Caco-2 (cell line): ENCODE data around the gene LRCH2. TPM values are rescaled to one million over a fixed set of nuclear protein-coding genes. Genes with fewer than 3 reads are reported as not detected.

Experiments used
- BruUV-seq: library from RNA; stranded (reverse); fragments of 400-500 nt; replicated peaks from 2 replicates; lab custom pipeline; 2021; lab: Mats Ljungman, UMichigan
- CTCF ChIA-PET: fragments of 300-600 bp; sonication (Branson Sonifier 250); formaldehyde crosslinking; loops from one replicate; lab custom pipeline; 2022; ENCODE audit warnings: antibody characterized with exemption; lab: Charles Lee
- POLR2A ChIA-PET: fragments of 300-600 bp; sonication (Branson Sonifier 250); formaldehyde crosslinking; loops from one replicate; lab custom pipeline; 2022; ENCODE audit warnings: antibody characterized with exemption; lab: Charles Lee
- DNase-seq, 2 experiments: peaks; one replicate each; pipeline versions ENCODE4 v3.0.0 to v3.0.0-alpha.2; 2020 to 2022
- H3K27me3 ChIP-seq: replicated peaks from 2 replicates; pipeline ENCODE4 v1.6.0; 2011; ENCODE audit warnings: low read length; ENCODE audit not compliant: control insufficient read depth, insufficient read depth
- H3K36me3 ChIP-seq: 2 replicates; pipeline ENCODE4 v1.5.1; 2011; ENCODE audit warnings: low read length; ENCODE audit not compliant: control insufficient read depth, insufficient read depth
- H3K4me1 ChIP-seq: fragments of 250-450 bp; sonication (Bioruptor Pico); 2 replicates; pipeline ENCODE4 v1.5.1; 2020; ENCODE audit warnings: mild to moderate bottlenecking
- H3K4me3 ChIP-seq: 2 replicates; pipeline ENCODE4 v1.5.1; 2011; ENCODE audit warnings: low read depth, mild to moderate bottlenecking, control low read depth, low read length
- H3K9me3 ChIP-seq: fragments of 250-450 bp; sonication (Bioruptor Pico); 2 replicates; pipeline ENCODE4 v1.5.1; 2020; ENCODE audit warnings: mild to moderate bottlenecking, moderate library complexity
- H3K27ac Mint-ChIP-seq: one replicate; pipeline ENCODE4 v1.8.0; 2022; ENCODE audit warnings: mixed read lengths; ENCODE audit not compliant: unreplicated experiment
- H3K27me3 Mint-ChIP-seq: one replicate; pipeline ENCODE4 v1.8.0; 2022; ENCODE audit warnings: mixed read lengths; ENCODE audit not compliant: insufficient read depth, unreplicated experiment
- H3K36me3 Mint-ChIP-seq: one replicate; pipeline ENCODE4 v1.8.0; 2022; ENCODE audit warnings: mild to moderate bottlenecking, mixed read lengths; ENCODE audit not compliant: insufficient read depth, unreplicated experiment
- H3K4me1 Mint-ChIP-seq: one replicate; pipeline ENCODE4 v1.8.0; 2022; ENCODE audit warnings: low read depth, mixed read lengths; ENCODE audit not compliant: unreplicated experiment
- H3K4me3 Mint-ChIP-seq: one replicate; pipeline ENCODE4 v1.8.0; 2022; ENCODE audit warnings: mild to moderate bottlenecking, moderate library complexity, mixed read lengths; ENCODE audit not compliant: unreplicated experiment
- H3K9me3 Mint-ChIP-seq: one replicate; pipeline ENCODE4 v1.8.0; 2022; ENCODE audit warnings: mixed read lengths; ENCODE audit not compliant: unreplicated experiment
- intact Hi-C: fragments of 100-400 bp; cut with micrococcal nuclease; formaldehyde crosslinking; loops from one replicate; pipeline ENCODE4 v1.10.0; 2022; ENCODE audit not compliant: unreplicated experiment
- total RNA-seq: library from RNA; stranded (reverse); gene quantifications from 2 replicates; pipeline ENCODE4 v1.2.3, GENCODE V29; 2022
- TF ChIP-seq, protein P1 (sequence below), 2 experiments: fragments of 200-600 bp in 1 of 2; IDR thresholded peaks; 1 replicate in 1 of 2; 2 replicates in 1 of 2; pipeline versions ENCODE4 v1.5.1 to v1.8.0; 2011 to 2022; ENCODE audit warnings: antibody characterized with exemption in 1 of 2, control low read depth in 1 of 2, inconsistent platforms in 1 of 2, low read depth in 1 of 2, low read length in 1 of 2, mild to moderate bottlenecking in 1 of 2, moderate library complexity in 1 of 2; ENCODE audit not compliant: insufficient read depth in 1 of 2, severe bottlenecking in 1 of 2, unreplicated experiment in 1 of 2

Gene LRCH2
- total RNA-seq, 1 experiment from 2014 or later, result 0.18 TPM

DNA sequence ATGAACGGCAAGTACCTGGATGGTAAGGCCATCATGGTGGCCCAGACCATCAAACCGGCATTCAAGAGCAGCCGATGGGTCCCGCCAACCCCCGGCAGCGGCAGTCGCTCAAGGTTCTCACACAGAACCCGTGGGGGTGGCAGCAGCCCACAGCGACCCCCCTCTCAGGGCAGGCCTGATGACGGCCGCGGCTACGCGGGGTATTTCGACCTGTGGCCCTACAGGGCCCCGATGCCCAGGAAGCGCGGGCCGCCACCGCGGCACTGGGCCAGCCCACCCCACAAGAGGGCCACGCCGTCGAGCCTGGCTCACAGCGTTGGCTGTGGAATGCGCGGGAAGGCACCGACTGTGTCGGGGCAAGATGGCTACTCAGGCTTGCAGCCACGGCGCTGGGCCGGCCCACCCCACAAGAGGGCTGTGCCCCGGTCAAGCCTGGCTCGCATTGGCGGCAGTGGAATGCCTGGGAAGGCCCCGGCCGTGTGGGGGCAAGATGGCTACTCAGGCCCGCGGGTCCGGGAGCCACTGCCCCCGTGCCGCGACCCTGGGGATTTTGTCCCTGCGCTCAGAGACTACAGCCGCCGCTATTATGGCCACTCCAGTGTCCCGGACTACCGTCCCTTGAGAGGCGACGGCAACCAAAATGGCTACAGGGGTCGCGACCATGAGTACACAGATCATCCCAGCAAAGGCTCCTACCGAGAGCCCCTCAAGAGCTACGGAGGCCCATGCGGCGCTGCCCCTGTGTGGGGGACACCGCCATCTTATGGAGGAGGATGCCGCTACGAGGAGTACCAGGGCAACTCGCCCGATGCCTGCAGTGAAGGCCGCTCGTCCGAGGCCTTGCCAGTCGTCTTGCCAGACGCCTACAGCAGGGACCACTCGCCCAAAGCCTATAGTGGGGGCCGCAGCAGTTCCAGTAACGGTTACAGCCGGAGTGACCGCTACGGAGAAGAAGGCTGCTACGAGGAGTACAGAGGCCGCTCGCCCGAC, 44.0 kb downstream of the LRCH2 start:
- H3K4me1 Mint-ChIP-seq, result no peaks in the 10 kb centered on the region
- H3K4me1 ChIP-seq, result no peaks in the 10 kb centered on the region
- H3K9me3 Mint-ChIP-seq, result no peaks in the 10 kb centered on the region
- H3K27ac Mint-ChIP-seq, result no peak overlapping the region
- intact Hi-C loops, result no loop called here
- no TSS peak for BruUV-seq
- TF ChIP-seq, protein P1, sequence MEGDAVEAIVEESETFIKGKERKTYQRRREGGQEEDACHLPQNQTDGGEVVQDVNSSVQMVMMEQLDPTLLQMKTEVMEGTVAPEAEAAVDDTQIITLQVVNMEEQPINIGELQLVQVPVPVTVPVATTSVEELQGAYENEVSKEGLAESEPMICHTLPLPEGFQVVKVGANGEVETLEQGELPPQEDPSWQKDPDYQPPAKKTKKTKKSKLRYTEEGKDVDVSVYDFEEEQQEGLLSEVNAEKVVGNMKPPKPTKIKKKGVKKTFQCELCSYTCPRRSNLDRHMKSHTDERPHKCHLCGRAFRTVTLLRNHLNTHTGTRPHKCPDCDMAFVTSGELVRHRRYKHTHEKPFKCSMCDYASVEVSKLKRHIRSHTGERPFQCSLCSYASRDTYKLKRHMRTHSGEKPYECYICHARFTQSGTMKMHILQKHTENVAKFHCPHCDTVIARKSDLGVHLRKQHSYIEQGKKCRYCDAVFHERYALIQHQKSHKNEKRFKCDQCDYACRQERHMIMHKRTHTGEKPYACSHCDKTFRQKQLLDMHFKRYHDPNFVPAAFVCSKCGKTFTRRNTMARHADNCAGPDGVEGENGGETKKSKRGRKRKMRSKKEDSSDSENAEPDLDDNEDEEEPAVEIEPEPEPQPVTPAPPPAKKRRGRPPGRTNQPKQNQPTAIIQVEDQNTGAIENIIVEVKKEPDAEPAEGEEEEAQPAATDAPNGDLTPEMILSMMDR (IDR thresholded peaks at IDR 0.05; ENCODE audit: insufficient read depth in 1 of 2, low read depth in 1 of 2, low read length in 1 of 2, severe bottlenecking in 1 of 2, unreplicated experiment in 1 of 2), result no peak
- DNase-seq, result no peak
- ChIA-PET CTCF (no interaction called here), POLR2A (no interaction called here)
- H3K27me3 Mint-ChIP-seq, result no peaks in the 10 kb centered on the region
- H3K27me3 ChIP-seq, result no peaks in the 10 kb centered on the region
- H3K9me3 ChIP-seq, result no peaks in the 10 kb centered on the region
- no peak overlapping the region for H3K4me3 ChIP-seq
- no peaks in the 10 kb centered on the region for H3K36me3 ChIP-seq
- no peak overlapping the region for H3K4me3 Mint-ChIP-seq
- no peaks in the 10 kb centered on the region for H3K36me3 Mint-ChIP-seq

DNA sequence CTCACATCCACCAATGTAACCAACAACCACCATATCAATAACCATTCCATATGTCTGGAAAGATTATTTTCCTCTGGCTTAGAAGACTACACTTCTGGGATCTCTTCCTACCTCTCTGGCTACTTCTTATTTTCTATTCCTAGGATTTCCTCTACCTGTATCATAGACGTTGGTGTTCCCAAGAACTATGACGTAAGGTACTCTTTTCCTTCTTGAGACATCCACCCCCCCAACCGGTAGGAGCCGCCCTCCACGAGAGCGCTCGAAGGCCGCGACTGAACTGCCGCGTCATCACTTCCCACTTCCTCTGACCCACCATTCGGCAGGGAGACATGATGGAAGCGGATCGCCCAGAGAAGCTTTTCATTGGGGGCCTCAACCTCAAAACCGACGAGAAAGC, 44.8 kb downstream of the LRCH2 start, which contains the start of gene RBMXL3:
Gene RBMXL3, plus strand, starts transcription at position 301 of the 400 bp plus-strand sequence. Its CDS starts 32 bp downstream, at position 333.
- ChIA-PET POLR2A (no interaction called here), CTCF (no interaction called here)
- H3K27me3 ChIP-seq, result no peaks in the 10 kb centered on the region
- H3K4me1 ChIP-seq, result no peaks in the 10 kb centered on the region
- H3K36me3 ChIP-seq, result no peaks in the 10 kb centered on the region
- no peak for DNase-seq
- no peak within 1 kb of the TSS for H3K4me3 Mint-ChIP-seq
- intact Hi-C loops, result no loop called here
- no peak within 1 kb of the TSS for H3K4me3 ChIP-seq
- no peaks in the 10 kb centered on the region for H3K9me3 Mint-ChIP-seq
- BruUV-seq, result no TSS peak
- no peaks in the 10 kb centered on the region for H3K36me3 Mint-ChIP-seq
- H3K27ac Mint-ChIP-seq, result no peak within 1 kb of the TSS
- TF ChIP-seq, protein P1 (IDR thresholded peaks at IDR 0.05; ENCODE audit: insufficient read depth in 1 of 2, low read depth in 1 of 2, low read length in 1 of 2, severe bottlenecking in 1 of 2, unreplicated experiment in 1 of 2), result no peak
- no peaks in the 10 kb centered on the region for H3K27me3 Mint-ChIP-seq
- H3K4me1 Mint-ChIP-seq, result no peaks in the 10 kb centered on the region
- no peaks in the 10 kb centered on the region for H3K9me3 ChIP-seq

DNA sequence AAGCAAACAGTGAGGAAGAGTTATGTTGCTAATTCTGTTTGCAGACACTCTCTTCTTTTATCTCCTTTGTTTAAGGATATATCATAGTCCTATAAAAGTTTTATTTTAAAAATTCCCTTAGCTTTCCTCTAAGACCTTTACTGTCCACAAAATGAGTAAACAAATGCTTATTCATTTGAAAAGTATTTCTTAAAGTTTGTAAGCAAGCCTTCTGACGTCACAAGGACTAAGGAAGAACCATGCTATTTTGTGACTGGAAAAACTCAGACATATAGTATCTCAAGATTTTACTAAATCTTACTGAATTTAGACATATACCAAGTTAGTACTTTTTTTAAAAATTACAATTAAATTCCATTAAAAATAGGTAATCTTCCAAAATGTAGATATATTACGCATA, 49.9 kb downstream of the LRCH2 start:
- no peaks in the 10 kb centered on the region for H3K36me3 Mint-ChIP-seq
- Histone ChIP-seq H3K4me1 (no peaks in the 10 kb centered on the region), H3K27me3 (no peaks in the 10 kb centered on the region), H3K9me3 (no peaks in the 10 kb centered on the region), H3K36me3 (no peaks in the 10 kb centered on the region), H3K4me3 (no peak overlapping the region)
- H3K9me3 Mint-ChIP-seq, result no peaks in the 10 kb centered on the region
- CTCF ChIA-PET, result no interaction called here
- intact Hi-C loops, result no loop called here
- no peak for DNase-seq
- H3K4me1 Mint-ChIP-seq, result no peaks in the 10 kb centered on the region
- no peaks in the 10 kb centered on the region for H3K27me3 Mint-ChIP-seq
- H3K27ac Mint-ChIP-seq, result no peak overlapping the region
- TF ChIP-seq, protein P1 (IDR thresholded peaks at IDR 0.05; ENCODE audit: insufficient read depth in 1 of 2, low read depth in 1 of 2, low read length in 1 of 2, severe bottlenecking in 1 of 2, unreplicated experiment in 1 of 2), result no peak
- POLR2A ChIA-PET, result no interaction called here
- no TSS peak for BruUV-seq
- H3K4me3 Mint-ChIP-seq, result no peak overlapping the region
